Mesothelial cell of epicardium (in vitro differentiated cells): ENCODE measurements around the gene TMC4. TPM values are rescaled to one million over a fixed set of nuclear protein-coding genes. Genes with fewer than 3 reads are reported as not detected.

Source experiments
- DNase-seq, 2 experiments: peaks; one replicate each; pipeline ENCODE4 v3.0.0; 2021; ENCODE audit warnings: low spot score in 2 of 2; ENCODE audit not compliant: unreplicated experiment in 2 of 2
- H3K27ac Mint-ChIP-seq: 2 replicates; pipeline ENCODE4 v1.8.0; 2021; ENCODE audit warnings: mixed read lengths
- H3K27me3 Mint-ChIP-seq: 2 replicates; pipeline ENCODE4 v1.8.0; 2021; ENCODE audit warnings: low read depth, mixed read lengths
- H3K36me3 Mint-ChIP-seq: 2 replicates; pipeline ENCODE4 v1.8.0; 2021; ENCODE audit warnings: mixed read lengths
- H3K4me1 Mint-ChIP-seq: 2 replicates; pipeline ENCODE4 v1.8.0; 2021; ENCODE audit warnings: mixed read lengths
- H3K4me3 Mint-ChIP-seq: 2 replicates; pipeline ENCODE4 v1.8.0; 2021; ENCODE audit warnings: mild to moderate bottlenecking, moderate library complexity, mixed read lengths
- H3K9me3 Mint-ChIP-seq: 2 replicates; pipeline ENCODE4 v1.8.0; 2021; ENCODE audit warnings: mixed read lengths
- CTCF ChIP-seq: fragments of 200-600 bp; sonication (generic); IDR thresholded peaks from one replicate; pipeline ENCODE4 v1.5.0; 2021; ENCODE audit warnings: antibody characterized with exemption; ENCODE audit not compliant: unreplicated experiment
- total RNA-seq: library from RNA; stranded (reverse); gene quantifications from 3 replicates; pipeline ENCODE4 v1.2.1, GENCODE V29; 2021

The TMC4 gene
- total RNA-seq, 1 donor from 2014 or later, result 57.6 TPM

DNA sequence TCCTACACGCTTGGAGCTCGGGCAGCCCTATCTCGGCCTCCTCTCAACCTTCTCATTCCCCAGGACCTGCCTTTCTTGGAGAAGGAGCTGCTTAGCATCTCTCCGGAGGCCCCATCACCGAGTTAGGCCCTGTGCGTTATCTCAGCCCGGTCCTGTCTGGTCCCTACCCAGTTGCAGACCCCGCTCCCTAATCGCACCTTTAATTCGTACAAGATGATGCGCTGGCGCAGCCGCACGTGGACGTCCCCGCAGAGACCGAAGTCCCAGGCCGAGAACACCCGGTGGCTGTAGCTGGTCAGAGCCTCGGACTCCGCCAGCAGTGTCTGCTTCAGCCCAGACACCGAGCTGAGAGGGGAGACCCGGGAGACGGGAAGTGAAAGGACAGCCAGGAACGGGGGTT lies 7.7 kb downstream of the TMC4 start:
- no peak overlapping the region for H3K4me3 Mint-ChIP-seq
- no peak for DNase-seq
- no peak overlapping the region for H3K27ac Mint-ChIP-seq
- H3K36me3 Mint-ChIP-seq, result peaks cover 2% of the 10 kb centered on the region
- peaks cover 9% of the 10 kb centered on the region for H3K27me3 Mint-ChIP-seq
- H3K9me3 Mint-ChIP-seq, result no peaks in the 10 kb centered on the region
- no peak for TF ChIP-seq CTCF
- H3K4me1 Mint-ChIP-seq, result peaks cover 21% of the 10 kb centered on the region

DNA sequence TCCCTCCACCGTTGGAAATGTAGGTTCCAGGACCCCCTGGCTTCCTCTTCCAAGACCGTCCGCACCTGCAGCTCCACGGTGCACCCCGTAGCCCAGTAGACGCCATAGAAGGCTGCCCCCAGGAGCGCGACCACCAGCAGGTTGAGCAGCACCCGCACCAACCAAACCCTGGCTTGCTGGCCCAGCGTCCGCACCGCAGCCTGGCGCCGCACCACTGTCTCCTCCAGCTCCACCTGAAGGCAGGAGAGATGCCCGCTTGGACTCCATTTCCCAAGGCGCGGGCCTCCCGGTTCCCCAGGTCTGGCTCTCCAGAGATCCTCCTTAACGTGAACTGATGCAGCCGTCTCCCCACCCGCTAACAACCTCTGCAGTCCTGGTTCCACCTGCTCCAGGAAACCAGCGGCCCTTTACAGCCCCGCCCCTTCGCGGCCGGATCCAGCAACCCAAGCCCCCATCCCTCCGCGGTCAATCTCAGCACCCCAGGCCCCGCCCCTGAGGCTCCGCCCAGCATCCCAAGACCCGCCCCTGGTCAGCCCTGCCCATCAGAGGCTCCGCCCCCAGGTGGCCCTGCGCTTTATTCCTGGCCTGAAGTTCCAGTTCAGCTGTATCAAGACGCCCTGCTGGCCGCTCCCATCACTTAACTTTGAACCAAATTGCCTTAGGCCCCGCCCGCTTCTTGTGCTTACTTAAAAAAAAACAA lies 8.4 kb downstream of the TMC4 start:
- Mint-ChIP-seq H3K27ac (no peak overlapping the region), H3K4me1 (peaks cover 27% of the 10 kb centered on the region), H3K9me3 (no peaks in the 10 kb centered on the region), H3K36me3 (peaks cover 2% of the 10 kb centered on the region), H3K4me3 (peak overlapping the region; percentile 22), H3K27me3 (peaks cover 9% of the 10 kb centered on the region)
- peak in 1 of 2 experiments; percentile 52 for DNase-seq
- TF ChIP-seq CTCF, result no peak

DNA sequence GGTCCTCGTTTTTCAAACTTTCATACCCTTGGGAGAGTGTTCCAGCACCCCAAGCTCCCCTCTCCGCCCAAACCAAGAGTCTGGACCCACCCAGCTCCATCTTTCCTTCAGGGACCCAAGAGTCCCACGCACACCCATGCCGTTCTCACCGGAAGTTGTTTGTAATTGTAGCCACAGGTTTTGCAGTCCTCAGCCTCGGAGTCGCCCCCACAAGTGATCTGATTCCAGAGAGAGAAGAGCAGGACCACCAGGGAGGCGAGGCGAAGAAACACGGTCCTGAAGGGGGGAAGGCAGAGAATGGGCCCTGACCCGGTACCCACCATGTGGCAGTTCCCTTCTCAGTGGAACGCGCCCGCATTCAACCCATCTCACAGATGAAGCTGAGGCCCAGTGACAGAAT lies 10.1 kb downstream of the TMC4 start:
- Mint-ChIP-seq H3K27ac (no peak overlapping the region), H3K27me3 (peaks cover 9% of the 10 kb centered on the region), H3K4me1 (peaks cover 37% of the 10 kb centered on the region), H3K36me3 (peaks cover 2% of the 10 kb centered on the region), H3K9me3 (no peaks in the 10 kb centered on the region), H3K4me3 (no peak overlapping the region)
- no peak for DNase-seq
- TF ChIP-seq CTCF, result no peak

GRCh38 chr19:54162241-54162805 lies 10.6 kb downstream of the TMC4 start:
- Mint-ChIP-seq H3K36me3 (peaks cover 2% of the 10 kb centered on the region), H3K4me3 (peak overlapping the region; percentile 76), H3K4me1 (peaks cover 37% of the 10 kb centered on the region), H3K27me3 (peaks cover 9% of the 10 kb centered on the region), H3K27ac (peak overlapping the region; percentile 82), H3K9me3 (no peaks in the 10 kb centered on the region)
- peak; percentile 65 to 72 for DNase-seq
- TF ChIP-seq CTCF, result no peak

DNA sequence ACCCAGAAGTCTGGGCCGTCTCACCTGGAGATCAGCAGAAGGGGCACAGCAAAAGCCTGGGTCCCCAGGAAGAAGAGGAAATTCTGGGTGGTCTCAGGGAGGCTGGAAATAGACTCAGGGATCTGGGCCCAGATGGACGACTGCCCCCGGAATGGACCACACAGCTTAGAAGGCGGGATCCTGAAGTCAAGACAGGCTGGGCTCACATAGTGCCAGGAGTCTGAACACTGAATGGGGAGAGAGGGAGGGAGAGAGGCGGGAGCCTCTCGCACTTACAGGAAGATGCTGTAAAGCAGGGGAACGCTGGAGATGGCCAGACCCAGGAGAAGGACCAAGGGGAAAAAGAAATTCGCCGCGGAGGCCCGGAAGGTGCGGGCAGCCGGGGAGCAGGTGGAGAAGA lies 12.1 kb downstream of the TMC4 start:
- H3K27me3 Mint-ChIP-seq, result peaks cover 9% of the 10 kb centered on the region
- H3K36me3 Mint-ChIP-seq, result peaks cover 6% of the 10 kb centered on the region
- H3K4me3 Mint-ChIP-seq, result peak overlapping the region; percentile 99
- H3K27ac Mint-ChIP-seq, result peak overlapping the region; percentile 99
- TF ChIP-seq CTCF, result no peak
- H3K4me1 Mint-ChIP-seq, result peaks cover 37% of the 10 kb centered on the region
- no peaks in the 10 kb centered on the region for H3K9me3 Mint-ChIP-seq
- DNase-seq, result no peak
